HG03571 (cell line): ENCODE data around the gene PNCK.

Experiments
- ATAC-seq: cut with Tn5 transposase; IDR thresholded peaks from one replicate; pipeline ENCODE4 v1.9.1; 2021; ENCODE audit not compliant: unreplicated experiment

Gene PNCK

DNA sequence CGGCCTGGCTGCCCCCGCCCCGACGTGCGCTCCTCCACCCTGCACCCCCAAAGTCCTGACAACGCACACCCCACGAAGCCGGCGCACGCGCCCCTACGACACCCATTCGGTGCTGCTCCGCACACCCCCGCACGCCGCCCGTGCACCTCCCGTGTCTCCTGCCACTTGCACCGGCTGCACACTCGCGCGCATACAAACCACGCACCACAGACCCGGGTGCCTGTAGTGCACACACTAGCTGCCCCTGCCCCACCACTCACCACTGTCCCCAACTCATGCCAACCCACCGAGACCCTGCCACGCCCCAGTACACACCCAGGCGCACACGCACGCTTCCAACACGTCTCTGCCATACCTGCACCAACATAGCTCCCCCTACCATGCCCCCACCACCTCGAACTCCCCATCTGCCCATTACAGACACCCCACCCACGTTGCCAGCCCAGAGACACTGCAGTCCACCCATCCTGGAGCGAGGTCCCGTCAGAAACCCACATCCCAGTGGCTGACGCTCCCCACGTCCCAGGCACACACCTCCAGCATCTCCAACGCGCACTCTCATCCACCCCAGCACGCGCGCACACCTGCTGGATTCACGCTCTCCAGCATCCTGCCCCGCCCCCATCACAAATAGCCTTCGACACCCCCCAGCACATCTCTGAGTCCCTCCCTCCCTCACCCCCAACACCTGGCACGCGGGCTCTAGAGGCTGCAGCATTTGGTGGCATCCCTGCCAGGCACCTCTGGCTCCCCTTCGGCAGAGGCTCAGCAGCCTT is 30.8 kb downstream of the PNCK start:
- no peak for ATAC-seq

DNA sequence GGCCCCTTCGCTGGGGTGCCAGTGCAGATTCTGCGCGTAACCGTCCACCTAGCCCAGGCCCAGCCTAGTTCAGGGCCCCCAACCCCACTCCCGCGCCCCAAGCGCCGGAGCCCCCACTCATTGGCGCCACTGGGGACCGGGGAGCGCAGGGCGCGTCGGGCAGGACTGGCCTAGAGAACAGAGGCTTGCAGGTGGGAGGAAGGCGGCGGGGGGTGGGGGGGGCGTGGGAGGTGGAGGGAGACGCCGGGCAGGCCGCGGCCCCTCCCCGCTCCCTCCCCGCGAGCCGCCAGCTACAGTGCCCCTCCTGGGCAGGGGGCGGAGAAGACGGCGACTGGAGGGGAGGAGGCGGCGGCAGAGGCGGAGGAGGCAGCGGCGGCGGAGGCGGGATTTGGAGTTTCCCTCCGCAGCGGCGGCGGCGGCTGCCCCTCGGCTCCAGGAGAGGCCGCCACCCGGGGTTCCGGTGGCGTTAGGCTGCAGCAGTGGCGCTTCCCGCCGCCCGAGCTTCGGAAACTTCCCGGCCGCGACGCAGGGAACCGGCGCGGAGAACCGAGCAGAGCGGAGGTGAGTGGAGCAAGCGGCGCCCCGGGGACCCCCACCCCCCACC is 31.5 kb downstream of the PNCK start:
- no peak for ATAC-seq

DNA sequence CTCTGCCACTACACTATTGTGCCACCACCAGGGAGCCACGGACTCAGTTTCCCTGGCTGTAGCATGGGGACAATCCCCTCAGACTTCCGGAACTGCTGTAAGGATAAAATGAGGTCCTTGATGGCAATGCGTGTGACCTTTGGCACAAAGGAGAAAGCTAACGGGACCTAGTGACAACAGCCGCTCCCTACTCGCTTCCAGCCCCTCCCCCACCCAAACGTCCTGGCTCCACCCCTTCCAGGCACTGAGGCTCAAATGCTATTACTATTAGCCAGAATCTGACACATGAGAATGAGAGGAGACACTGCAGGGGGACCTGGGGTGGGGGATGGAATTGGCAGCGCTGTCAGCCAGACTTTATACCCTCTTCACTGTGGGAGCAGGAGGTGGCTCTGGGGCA is 32.0 kb downstream of the PNCK start:
- no peak for ATAC-seq

DNA sequence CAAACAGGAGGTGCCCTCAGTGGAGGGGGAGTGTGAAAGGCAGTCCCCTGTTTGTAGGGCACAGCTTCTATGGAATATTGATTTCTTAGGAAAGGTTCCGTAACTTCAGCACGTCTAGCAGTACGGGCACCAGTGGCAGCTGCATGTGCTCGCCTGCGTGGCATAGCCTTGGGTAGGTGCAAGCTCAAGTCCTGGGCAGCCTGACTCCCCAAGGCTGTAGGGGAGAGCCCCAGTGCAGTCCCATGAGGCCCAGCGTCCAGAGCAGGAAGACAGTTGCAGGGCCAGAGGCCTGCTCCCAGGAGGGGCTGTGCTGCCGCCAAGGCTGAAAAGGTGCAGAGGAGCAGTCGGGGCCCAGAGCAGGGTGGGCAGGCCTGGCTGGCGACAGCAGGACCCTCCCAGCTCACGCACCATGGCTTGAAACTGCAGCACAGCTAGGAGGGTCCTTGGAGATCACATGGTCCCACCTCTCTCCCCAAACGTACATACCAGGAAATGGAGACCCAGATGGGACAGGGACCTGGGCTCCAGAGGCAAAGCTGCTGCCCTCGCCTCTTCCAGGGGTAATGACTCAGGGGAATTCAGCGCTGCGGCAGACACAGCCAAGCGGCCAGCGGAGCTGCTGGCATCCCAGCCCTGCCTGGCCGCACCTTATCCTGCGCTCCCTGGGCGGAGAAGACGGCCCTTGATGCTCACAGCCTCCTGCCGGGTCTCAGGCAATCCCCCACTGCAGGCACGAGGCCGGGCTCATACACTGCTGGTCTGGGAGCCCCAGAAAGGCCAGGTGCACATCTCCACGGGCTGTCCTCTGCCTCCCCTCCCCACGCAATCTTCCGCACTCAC is 32.7 kb downstream of the PNCK start:
- ATAC-seq: no peak

DNA sequence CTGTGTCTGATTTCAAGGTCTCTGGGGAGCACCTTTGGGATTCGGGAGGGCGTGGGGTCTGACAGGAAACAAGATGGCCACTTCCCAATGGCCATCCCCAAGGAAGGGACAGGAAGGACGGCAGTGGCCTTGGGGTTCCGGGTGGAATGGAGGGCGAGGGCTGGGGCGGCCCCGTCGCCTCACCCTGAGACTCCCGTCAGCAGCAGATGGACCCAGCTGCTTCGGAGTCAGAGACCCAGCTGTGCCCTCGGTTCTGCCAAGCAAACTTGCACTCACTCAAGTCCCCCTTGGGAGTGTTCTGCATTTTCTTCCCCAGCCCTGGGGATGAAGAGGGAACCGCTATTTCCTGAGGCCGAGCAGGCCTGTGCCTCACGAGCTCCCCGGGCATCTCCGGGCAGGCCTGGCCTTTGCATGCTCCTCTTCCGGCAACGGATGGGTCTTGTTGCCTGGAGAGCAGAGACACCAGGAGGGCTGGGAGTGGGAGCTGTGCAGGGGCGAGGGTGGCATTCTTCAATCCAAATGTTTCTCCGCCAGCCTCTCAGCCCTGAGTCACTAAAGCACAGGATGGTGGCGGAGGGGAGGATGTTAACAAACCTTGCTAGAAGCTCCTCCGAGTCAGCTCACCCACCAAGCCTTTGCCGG is 33.4 kb downstream of the PNCK start:
- no peak for ATAC-seq

DNA sequence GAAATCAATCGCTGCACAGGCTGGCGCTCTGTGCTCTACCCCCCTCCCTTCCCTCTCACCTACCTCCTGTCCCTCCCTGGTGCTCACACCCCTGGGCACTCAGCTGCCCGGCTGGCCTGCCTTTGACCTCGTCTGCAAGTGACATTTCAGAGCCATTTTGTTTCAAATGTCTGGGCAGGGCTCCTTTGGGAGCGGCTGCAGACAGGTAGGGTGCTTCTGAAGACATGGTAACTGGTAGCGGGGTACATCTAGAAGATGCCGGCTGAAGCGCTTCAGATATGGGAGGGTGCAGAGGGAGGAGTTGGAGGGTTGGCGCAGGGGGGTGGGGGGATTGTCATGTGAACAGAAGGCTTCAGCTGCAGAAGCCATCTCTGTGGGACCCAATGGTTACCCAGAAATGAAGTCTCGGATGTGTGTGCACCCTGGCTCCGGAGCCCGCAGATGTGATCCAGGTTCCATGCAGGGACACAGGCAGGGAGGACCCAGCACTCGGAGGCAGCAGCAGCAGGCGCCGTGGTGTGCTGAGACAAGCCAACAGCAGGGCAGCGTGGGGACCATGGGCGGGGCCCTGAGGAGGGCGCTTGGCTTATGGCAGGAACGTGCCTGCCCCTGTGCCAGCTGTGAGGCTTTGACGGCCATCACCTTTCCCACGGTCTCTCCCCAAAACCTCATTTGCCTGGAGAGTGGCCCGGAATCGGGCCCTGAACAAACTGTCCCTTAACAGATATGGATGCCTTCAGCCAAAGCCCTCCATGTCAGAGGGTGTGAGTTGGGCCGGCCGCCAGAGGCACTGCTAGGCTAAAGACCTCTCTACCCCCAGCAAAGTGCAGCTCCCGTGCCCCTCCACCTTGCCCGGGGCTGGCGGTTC is 34.2 kb downstream of the PNCK start:
- ATAC-seq: no peak

DNA sequence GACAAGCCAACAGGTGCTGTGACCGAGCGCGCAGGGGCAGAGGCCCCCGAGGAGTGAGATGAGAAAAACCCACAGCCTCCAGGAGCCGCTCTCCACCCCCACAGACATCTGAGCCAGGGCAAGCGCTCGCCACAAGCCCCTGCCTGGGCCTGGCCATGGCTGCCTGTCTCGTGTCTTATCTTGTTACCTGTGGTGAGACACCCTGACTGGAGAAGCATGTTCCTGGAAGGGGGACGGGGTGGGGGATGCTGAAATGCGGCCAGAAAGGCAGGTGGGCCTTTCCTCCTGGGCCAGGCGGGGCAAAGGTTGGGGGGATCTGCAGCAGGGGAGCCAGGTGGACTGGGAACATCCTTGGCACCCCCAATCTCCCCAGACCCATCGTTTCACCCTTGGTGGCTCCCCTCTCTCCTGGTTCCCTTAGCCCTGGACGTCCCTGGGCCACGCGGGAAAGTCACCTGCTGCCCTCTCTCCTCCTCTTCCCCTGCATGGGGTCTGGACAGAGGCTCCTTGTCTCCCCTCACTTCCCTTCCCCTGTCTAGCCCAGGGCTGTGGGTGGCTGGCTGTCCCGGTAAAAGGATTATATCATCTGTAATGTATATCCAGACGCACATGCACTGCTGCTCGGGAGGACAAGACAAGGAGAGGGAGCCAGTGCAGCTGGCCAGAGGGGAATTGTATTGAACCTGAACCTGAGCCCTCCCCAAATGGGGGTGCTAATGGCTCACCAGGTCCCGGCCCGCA is 35.0 kb downstream of the PNCK start:
- no peak for ATAC-seq

DNA sequence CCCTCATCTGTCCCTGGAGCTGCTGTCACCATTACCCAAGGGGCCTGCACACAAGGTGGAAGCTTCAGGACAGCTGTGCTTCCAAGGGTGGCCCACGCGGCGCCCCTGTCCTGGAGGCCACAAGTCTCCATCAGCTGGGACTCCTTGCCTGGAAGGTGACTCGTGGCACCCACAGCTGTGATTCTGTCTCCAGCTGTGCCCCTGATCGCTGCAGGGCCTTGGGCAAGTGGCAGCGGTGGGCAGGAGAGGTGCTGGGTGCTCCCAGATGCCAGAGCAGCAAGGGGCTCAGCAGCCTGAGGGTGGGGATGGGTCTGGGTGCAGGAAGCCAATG is 35.6 kb downstream of the PNCK start:
- no peak for ATAC-seq

DNA sequence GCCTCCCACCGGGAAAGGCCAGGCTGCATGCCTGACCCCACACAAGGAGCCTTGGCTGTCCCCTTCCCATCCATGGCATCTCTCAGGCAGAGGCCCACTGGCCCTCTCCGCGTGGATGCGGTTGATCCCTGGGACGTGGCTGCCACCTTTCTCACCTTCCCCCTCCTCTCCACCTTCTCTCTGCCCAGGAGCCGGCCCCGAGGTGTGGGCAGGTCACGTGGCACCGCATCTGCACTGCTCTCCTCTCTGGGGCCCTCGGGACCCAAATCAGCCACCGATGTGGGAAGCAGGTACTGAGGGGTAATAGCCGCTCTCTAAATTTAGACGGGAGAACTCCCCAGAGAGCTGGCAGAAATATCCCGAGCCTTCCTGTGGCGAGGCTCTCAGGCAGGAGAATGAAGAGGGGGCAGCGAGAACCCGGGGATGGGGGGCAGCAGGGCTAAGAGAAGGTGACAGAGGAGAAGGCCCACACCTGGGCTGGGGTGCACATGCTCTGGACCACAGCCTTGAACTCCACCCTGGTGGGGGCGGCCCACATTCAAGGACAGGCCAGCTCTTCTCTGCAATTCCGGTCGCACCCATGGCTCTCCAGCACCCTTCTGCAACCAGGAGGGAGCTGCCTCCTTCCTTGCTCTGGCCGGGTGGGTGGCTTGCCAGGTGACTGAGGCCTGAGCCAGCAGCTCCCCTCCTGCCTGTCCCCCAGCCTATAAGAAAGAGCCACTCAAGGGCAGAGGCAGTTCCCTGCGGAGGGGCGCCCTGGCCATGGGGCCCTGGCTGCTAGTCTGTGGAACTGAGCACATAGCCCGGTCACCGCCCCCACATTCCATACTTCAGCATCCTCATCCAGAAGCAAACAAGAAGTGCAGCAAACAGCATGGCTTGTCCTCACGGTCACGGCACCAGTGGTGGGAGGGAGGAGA is 36.2 kb downstream of the PNCK start:
- ATAC-seq: no peak

DNA sequence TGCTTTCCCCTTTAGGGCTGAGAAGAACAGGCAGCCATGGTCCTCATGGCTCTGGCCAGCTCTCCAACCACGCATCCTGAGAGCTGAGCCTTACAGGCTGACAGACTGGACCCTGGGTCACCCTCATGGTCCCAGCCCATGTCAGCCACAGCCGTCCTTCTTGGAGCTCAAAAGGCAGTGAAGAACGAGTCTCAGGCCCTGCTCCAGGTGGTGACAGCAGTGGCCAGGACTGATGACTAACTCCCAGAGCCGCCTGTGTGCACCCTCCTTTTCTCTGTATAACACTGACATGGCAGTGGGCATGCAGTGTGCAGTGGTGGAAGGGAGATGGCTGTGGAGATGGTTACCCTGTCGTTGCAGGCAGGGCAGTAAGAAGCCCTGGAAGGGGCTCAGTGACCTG is 36.9 kb downstream of the PNCK start:
- ATAC-seq: no peak

DNA sequence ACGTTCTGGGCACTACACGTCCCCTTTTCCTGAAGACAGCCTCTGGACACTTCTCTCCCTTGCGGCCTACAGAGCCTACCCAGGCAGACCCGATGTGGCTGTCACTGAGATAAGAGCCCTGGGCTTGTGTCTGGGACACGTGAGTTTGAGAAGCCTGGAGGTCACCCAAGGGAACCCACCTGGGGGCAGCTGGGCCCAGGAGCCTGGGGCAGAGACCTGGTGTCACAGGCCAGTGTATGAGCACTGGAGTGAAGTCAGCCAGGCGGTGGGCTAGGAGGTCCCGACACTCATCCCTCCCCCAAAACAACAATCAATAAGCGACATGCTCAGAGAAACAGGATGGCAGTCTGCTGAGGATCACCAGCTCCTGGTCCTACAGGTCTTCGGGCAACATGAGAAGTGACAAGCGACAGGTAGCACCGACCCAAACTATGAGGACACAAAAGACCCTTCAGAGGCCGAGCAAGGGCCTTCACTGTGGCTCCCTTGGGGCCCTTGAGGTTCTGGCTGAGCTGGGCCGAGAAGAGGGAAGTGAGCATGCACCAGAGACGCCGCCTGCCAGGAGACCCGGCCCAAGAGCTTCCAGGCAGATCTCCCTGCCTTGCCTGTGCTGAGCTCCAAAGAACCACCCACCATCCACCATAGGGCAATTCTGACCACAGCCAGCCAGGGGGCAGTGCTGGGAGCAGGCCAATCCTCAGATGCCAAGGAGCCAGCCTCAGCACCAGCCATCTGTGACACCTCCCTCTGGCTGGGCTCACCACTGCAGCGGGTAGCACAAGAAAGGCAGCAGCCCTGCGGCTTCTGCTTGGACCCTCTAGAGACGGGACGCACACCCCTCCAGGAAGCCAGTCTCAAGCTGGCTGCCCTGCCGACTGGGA is 37.6 kb downstream of the PNCK start:
- no peak for ATAC-seq

DNA sequence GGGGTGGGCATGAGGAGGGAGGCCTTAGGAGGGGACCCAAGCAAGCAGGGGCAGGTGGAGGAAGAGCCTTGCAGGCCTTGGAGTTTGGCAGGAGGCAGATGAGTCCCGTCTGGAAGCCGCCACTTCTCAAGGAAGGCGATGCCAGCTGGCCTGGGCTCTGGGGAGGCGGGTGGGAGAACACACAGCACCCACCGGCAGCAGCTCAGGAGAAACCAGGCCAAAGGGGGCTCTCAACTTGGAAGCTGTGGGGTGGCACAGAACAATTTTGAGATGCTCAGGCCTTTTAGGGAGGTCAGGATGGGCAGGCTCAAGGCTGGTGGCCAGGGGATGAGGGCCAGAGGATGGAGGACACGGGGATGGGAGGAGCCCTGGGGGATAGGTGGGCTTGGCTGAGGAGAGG is 38.2 kb downstream of the PNCK start:
- no peak for ATAC-seq

DNA sequence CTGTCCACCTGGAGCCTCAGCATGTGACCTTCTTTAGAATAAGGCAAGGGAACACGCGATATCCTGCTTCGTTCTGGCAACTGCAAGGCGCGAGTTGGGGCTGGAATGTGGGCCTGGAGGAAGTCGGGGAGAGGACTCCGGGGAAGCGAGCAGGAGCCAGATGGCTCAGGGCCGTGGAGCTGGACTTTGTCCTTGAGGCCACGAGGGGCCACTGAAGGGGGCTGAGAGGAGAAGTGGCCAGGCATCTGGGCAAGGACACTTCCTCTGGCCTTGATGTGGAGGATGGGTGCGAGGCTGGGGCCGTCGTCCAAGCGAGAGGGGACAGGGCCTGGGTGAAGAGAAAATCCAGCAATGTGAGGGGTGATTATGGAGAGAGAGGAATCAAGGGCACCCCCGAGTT is 38.8 kb downstream of the PNCK start:
- no peak for ATAC-seq

DNA sequence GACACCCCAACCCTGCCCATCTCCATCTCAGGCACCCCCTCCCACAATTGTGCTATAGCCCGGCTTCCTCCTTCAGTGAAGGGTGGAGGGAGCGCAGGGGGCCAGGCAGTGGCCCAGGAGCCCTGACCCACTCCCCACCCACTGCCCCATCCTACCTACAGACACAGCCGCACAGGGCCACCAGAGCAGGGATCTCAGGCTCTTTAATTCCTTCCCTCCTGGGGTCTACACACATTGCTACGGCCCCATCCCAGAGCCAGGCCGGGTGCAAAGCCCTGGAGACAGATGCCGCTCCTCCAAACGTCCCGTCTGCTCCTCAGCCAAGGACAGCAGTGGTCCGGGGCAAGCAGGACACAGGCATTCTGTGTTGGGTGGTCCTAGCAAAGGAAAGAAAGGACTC is 39.4 kb downstream of the PNCK start:
- no peak for ATAC-seq

DNA sequence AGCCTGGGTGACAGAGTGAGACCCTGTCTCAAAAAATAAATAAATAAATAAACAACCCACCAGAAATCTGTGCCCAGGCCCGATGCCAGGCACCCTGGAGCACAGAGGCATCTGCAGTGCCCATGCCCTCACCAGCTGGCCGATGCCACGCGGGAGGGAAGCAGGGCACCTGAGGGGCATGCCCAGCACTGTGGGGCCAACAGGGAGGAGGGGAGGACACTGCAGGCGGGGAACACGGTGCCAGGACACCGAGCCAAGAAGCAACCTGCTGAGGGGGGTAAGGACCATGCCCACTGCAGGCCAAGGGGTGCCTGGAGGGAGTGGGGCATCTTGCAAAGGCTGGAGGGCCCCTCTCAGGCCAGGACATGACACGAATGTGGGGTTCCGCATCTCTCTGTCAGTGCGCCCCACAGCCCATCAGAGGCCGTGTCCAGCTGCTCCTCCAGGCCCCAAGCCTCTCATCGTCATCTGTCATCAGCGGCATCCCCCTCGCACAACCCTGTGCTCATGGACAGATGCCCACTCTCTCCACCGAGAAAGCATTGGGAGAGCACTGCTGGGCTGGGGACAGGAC is 39.9 kb downstream of the PNCK start:
- no peak for ATAC-seq

DNA sequence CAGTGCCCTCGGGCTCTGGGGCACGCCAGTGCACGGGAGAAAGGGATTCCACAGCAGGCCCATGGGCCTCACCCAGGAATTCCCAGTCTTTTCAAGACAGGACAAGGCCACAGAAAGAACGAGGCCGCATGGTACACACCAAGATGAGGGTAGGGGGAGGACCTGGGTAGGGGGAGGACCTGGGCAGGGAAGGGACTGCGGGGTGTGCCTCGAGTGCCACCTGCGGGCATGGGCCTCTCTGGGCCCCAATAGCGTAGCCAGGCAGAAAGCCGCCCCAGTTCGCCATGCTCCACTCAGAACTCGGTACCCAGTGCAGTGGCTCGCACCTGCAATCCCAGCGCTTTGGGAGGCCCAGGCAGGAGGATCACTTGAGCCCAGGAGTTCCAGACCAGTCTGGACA is 40.6 kb downstream of the PNCK start:
- ATAC-seq: no peak

DNA sequence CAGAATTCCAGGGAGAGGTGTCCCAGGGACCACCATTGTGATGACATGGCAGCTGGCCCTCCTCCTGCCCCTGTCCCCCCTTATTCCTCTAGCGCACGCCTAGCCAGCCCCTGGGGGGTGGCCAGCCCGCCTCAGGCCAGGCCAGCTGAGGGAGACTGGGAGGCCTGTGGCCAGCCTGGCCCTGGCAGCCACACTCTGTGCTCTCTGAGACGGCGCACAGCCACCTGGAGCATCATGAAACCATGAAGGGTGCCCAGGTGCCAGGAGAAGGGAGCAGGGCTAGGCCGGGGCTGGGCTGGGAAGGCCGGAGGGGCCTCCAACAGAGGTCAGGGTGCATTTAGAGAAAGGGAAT is 41.0 kb downstream of the PNCK start:
- no peak for ATAC-seq
